SK-N-MC (cell line): ENCODE results near the gene CCDC194.

ENCODE experiments used
- EZH2 ChIP-seq: fragments of 200-600 bp; sonication (generic); IDR thresholded peaks from one replicate; pipeline ENCODE4 v1.6.1; 2017; ENCODE audit warnings: antibody characterized with exemption
- FOXP2 ChIP-seq: optimal IDR thresholded peaks from 2 replicates; pipeline ENCODE3; 2011; ENCODE audit warnings: mild to moderate bottlenecking, moderate library complexity; ENCODE audit not compliant: insufficient read depth; ENCODE audit errors: extremely low read length, control extremely low read depth
- POLR2AphosphoS5 ChIP-seq: IDR thresholded peaks from 2 replicates; pipeline ENCODE4 v1.6.1; 2012; ENCODE audit warnings: mild to moderate bottlenecking, low read depth, low read length, borderline replicate concordance

- no peak for TF ChIP-seq EZH2
- TF ChIP-seq POLR2AphosphoS5: no peak
- no peak for TF ChIP-seq FOXP2
Observed at GRCh38 chr19:17357078-17357666, 36.8 kb downstream of the CCDC194 start.
